ENCODE measurements around the gene LDLRAD3.

Gene LDLRAD3

GRCh38 chr11:35980686-35981390, 37.0 kb downstream of the LDLRAD3 start:
- peak; percentile 25 for DNase-seq (ENCODE audit: low spot score)
- in situ Hi-C loops (cut with MboI; ENCODE audit: low sequenced_read_pairs, unreplicated experiment), result no loop called here
- TF ChIP-seq, protein P1, sequence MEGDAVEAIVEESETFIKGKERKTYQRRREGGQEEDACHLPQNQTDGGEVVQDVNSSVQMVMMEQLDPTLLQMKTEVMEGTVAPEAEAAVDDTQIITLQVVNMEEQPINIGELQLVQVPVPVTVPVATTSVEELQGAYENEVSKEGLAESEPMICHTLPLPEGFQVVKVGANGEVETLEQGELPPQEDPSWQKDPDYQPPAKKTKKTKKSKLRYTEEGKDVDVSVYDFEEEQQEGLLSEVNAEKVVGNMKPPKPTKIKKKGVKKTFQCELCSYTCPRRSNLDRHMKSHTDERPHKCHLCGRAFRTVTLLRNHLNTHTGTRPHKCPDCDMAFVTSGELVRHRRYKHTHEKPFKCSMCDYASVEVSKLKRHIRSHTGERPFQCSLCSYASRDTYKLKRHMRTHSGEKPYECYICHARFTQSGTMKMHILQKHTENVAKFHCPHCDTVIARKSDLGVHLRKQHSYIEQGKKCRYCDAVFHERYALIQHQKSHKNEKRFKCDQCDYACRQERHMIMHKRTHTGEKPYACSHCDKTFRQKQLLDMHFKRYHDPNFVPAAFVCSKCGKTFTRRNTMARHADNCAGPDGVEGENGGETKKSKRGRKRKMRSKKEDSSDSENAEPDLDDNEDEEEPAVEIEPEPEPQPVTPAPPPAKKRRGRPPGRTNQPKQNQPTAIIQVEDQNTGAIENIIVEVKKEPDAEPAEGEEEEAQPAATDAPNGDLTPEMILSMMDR (IDR thresholded peaks at IDR 0.05; ENCODE audit: borderline replicate concordance, control extremely low read depth, extremely low read depth, insufficient read depth, missing control alignments), result no peak

- no peak for DNase-seq (ENCODE audit: low spot score)
- in situ Hi-C loops (cut with MboI; ENCODE audit: low sequenced_read_pairs, unreplicated experiment), result no loop called here
- TF ChIP-seq, protein P1 (IDR thresholded peaks at IDR 0.05; ENCODE audit: borderline replicate concordance, control extremely low read depth, extremely low read depth, insufficient read depth, missing control alignments), result no peak
These were observed 37.7 kb downstream of the LDLRAD3 start for GRCh38 chr11:35981581-35981980.

DNA sequence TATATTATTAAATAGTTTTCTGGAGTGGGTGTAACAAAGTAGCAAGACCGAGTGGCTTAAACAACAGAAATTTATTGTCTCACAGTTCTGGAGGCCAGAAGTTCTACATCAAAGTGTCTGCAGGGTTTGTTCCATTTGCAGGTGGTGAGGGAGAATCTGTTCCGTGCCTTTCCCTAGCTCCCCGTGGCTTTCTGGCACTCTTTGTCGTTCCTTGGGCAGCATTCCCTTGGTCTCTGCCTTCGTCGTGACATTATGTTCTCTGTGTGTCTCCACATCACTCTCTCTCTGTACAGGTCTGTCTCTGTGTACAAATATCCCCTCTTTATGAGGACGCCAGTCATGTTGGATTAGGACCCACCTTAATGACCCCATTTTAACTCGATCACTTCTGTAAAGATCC, 38.2 kb downstream of the LDLRAD3 start:
- in situ Hi-C loops (cut with MboI; ENCODE audit: low sequenced_read_pairs, unreplicated experiment), result no loop called here
- TF ChIP-seq, protein P1 (IDR thresholded peaks at IDR 0.05; ENCODE audit: borderline replicate concordance, control extremely low read depth, extremely low read depth, insufficient read depth, missing control alignments), result no peak
- no peak for DNase-seq (ENCODE audit: low spot score)

GRCh38 chr11:35983981-35984380, 40.1 kb downstream of the LDLRAD3 start:
- in situ Hi-C loops (cut with MboI; ENCODE audit: low sequenced_read_pairs, unreplicated experiment), result no loop called here
- TF ChIP-seq, protein P1 (IDR thresholded peaks at IDR 0.05; ENCODE audit: borderline replicate concordance, control extremely low read depth, extremely low read depth, insufficient read depth, missing control alignments), result no peak
- no peak for DNase-seq (ENCODE audit: low spot score)

GRCh38 chr11:35986947-35987346, 43.1 kb downstream of the LDLRAD3 start:
- TF ChIP-seq, protein P1 (IDR thresholded peaks at IDR 0.05; ENCODE audit: borderline replicate concordance, control extremely low read depth, extremely low read depth, insufficient read depth, missing control alignments), result no peak
- in situ Hi-C loops (cut with MboI; ENCODE audit: low sequenced_read_pairs, unreplicated experiment), result no loop called here

DNA sequence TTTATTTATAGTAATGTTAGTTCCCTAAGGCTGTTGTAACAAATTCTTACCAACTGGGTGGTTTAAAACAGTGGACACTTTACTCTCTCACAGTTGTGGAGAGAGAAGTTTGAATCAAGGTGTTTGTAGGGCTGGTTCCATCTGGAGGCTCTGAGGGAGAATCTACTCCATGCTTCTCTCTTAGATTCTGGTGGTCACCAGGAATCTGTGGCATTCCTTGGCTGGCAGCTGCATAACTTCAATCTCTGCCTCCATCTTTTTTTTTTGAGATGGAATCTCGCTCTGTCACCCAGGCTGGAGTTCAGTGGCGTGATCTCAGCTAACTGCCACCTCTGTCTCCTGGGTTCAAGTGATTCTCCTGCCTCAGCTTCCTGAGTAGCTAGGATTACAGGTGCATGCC, 46.3 kb downstream of the LDLRAD3 start:
- in situ Hi-C loops (cut with MboI; ENCODE audit: low sequenced_read_pairs, unreplicated experiment), result no loop called here
- no peak for DNase-seq (ENCODE audit: low spot score)
- TF ChIP-seq, protein P1 (IDR thresholded peaks at IDR 0.05; ENCODE audit: borderline replicate concordance, control extremely low read depth, extremely low read depth, insufficient read depth, missing control alignments), result no peak

More at GRCh38 chr11:35986947-35987346, 43.1 kb downstream of the LDLRAD3 start:
- DNase-seq (ENCODE audit: low spot score), result no peak

All from GM13976 (cell line).